ENCODE results near the gene GTF2A1L. TPM values are rescaled to one million over a fixed set of nuclear protein-coding genes. Genes with fewer than 3 reads are reported as not detected.

Gene GTF2A1L
- total and polyA plus RNA-seq, 4 donors = 0.02 to 0.67 TPM; not detected in 2

DNA sequence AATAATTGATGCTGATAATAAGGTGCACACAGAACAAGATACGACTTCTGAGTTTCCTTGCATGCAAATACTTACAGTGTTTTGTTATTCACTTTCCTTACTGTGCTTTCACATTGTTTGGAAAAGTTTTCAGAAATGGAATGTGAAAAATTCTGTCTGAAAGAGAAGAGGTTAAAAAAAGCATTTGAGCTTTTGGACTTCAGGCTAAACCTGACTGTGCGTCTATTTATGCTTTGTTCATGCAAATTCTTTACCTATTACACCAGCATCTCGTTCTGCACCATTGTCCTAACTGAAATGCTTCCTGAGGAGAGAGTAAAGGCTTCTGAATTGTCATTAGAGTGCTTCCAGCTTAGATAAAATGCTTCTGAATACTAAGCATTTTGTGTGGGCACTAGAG, 76.5 kb downstream of the GTF2A1L start (continued):
- TF ChIP-seq, protein P1, sequence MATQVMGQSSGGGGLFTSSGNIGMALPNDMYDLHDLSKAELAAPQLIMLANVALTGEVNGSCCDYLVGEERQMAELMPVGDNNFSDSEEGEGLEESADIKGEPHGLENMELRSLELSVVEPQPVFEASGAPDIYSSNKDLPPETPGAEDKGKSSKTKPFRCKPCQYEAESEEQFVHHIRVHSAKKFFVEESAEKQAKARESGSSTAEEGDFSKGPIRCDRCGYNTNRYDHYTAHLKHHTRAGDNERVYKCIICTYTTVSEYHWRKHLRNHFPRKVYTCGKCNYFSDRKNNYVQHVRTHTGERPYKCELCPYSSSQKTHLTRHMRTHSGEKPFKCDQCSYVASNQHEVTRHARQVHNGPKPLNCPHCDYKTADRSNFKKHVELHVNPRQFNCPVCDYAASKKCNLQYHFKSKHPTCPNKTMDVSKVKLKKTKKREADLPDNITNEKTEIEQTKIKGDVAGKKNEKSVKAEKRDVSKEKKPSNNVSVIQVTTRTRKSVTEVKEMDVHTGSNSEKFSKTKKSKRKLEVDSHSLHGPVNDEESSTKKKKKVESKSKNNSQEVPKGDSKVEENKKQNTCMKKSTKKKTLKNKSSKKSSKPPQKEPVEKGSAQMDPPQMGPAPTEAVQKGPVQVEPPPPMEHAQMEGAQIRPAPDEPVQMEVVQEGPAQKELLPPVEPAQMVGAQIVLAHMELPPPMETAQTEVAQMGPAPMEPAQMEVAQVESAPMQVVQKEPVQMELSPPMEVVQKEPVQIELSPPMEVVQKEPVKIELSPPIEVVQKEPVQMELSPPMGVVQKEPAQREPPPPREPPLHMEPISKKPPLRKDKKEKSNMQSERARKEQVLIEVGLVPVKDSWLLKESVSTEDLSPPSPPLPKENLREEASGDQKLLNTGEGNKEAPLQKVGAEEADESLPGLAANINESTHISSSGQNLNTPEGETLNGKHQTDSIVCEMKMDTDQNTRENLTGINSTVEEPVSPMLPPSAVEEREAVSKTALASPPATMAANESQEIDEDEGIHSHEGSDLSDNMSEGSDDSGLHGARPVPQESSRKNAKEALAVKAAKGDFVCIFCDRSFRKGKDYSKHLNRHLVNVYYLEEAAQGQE (IDR thresholded peaks at IDR 0.05) = no peak
- no peak for TF ChIP-seq HNF4G (IDR thresholded peaks at IDR 0.05)
- TF ChIP-seq FOXA2 (IDR thresholded peaks at IDR 0.05) = no peak
- no peak for TF ChIP-seq HNF4A (conservative IDR thresholded peaks at IDR 0.05)
- no peak for TF ChIP-seq MAX (IDR thresholded peaks at IDR 0.05)
- TF ChIP-seq RAD21 (IDR thresholded peaks at IDR 0.05) = no peak

DNA sequence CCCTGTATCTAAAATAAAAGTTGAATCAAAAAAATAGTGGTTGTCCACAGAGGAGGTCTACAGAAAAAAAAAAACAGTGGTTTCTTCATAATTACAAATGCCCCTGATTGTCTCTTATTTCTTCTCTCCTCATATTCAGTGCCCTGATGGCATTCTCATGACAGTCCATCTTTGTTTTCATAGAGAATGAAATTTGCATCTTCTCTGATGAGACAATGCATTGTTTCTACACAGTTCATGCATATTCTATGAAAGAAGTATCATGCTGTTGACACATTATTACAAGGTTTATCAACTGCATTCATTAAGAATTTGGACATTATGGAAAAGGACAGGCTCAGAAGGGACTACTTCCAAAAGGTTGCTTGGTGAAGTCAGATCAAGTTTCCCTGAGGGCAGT, 78.3 kb downstream of the GTF2A1L start:
- no peaks in the 10 kb centered on the region for H3K4me1 ChIP-seq (ENCODE audit: control insufficient read depth in 4 of 4, insufficient read depth in 4 of 4, low read length in 3 of 4)
- H3K4me3 ChIP-seq (ENCODE audit: low read depth in 1 of 3, low read length in 3 of 3) = no peak overlapping the region
- no peak overlapping the region for H3K9ac ChIP-seq (ENCODE audit: low read depth in 1 of 2, low read length in 2 of 2)
- TF ChIP-seq YY1 (IDR thresholded peaks at IDR 0.05) = no peak
- TF ChIP-seq GABPA (IDR thresholded peaks at IDR 0.05 in 1 of 2, conservative IDR thresholded peaks at IDR 0.05 in 1 of 2) = no peak
- TF ChIP-seq HNF4A (conservative IDR thresholded peaks at IDR 0.05) = no peak
- no peak for TF ChIP-seq TAF1 (conservative IDR thresholded peaks at IDR 0.05)
- TF ChIP-seq CTCF (IDR thresholded peaks at IDR 0.05; ENCODE audit: low read depth, low read length, missing input control) = no peak
- no peak for TF ChIP-seq SP1 (IDR thresholded peaks at IDR 0.05)
- H3K9me3 ChIP-seq (ENCODE audit: control insufficient read depth in 4 of 4, low read length in 3 of 4) = no peaks in the 10 kb centered on the region
- H3K36me3 ChIP-seq (ENCODE audit: control insufficient read depth in 4 of 4, insufficient read depth in 3 of 4, low read depth in 1 of 4, low read length in 3 of 4) = no peaks in the 10 kb centered on the region
- no peaks in the 10 kb centered on the region for H3K27me3 ChIP-seq (ENCODE audit: control insufficient read depth in 4 of 4, insufficient read depth in 4 of 4, low read length in 3 of 4)
- no peak for DNase-seq (ENCODE audit: low spot score)
- H3K27ac ChIP-seq (ENCODE audit: low read depth in 1 of 2, low read length in 2 of 2) = no peak overlapping the region

- H3K36me3 ChIP-seq (ENCODE audit: control insufficient read depth in 4 of 4, insufficient read depth in 3 of 4, low read depth in 1 of 4, low read length in 3 of 4) = no peaks in the 10 kb centered on the region
- no peak overlapping the region for H3K4me3 ChIP-seq (ENCODE audit: low read depth in 1 of 3, low read length in 3 of 3)
- no peak for DNase-seq (ENCODE audit: low spot score)
- H3K9ac ChIP-seq (ENCODE audit: low read depth in 1 of 2, low read length in 2 of 2) = no peak overlapping the region
- WGBS = 57% methylated on average over 1 of the region's 1 CpG
- H3K9me3 ChIP-seq (ENCODE audit: control insufficient read depth in 4 of 4, low read length in 3 of 4) = no peaks in the 10 kb centered on the region
- no peaks in the 10 kb centered on the region for H3K27me3 ChIP-seq (ENCODE audit: control insufficient read depth in 4 of 4, insufficient read depth in 4 of 4, low read length in 3 of 4)
- no peak overlapping the region for H3K27ac ChIP-seq (ENCODE audit: low read depth in 1 of 2, low read length in 2 of 2)
- no peaks in the 10 kb centered on the region for H3K4me1 ChIP-seq (ENCODE audit: control insufficient read depth in 4 of 4, insufficient read depth in 4 of 4, low read length in 3 of 4)
- TF ChIP-seq SP1 (IDR thresholded peaks at IDR 0.05) = no peak
- TF ChIP-seq FOXA1 (IDR thresholded peaks at IDR 0.05) = no peak
- TF ChIP-seq, protein P2, sequence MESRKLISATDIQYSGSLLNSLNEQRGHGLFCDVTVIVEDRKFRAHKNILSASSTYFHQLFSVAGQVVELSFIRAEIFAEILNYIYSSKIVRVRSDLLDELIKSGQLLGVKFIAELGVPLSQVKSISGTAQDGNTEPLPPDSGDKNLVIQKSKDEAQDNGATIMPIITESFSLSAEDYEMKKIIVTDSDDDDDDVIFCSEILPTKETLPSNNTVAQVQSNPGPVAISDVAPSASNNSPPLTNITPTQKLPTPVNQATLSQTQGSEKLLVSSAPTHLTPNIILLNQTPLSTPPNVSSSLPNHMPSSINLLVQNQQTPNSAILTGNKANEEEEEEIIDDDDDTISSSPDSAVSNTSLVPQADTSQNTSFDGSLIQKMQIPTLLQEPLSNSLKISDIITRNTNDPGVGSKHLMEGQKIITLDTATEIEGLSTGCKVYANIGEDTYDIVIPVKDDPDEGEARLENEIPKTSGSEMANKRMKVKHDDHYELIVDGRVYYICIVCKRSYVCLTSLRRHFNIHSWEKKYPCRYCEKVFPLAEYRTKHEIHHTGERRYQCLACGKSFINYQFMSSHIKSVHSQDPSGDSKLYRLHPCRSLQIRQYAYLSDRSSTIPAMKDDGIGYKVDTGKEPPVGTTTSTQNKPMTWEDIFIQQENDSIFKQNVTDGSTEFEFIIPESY (IDR thresholded peaks at IDR 0.05) = no peak
- no peak for TF ChIP-seq HNF4A (conservative IDR thresholded peaks at IDR 0.05)
- no peak for TF ChIP-seq RAD21 (IDR thresholded peaks at IDR 0.05)
- no peak for TF ChIP-seq TAF1 (conservative IDR thresholded peaks at IDR 0.05)
- no peak for TF ChIP-seq JUND (IDR thresholded peaks at IDR 0.05)
- TF ChIP-seq, protein P1 (IDR thresholded peaks at IDR 0.05) = no peak
- TF ChIP-seq EGR1 (IDR thresholded peaks at IDR 0.05; ENCODE audit: low read depth in 2 of 2) = no peak
Observed at GRCh38 chr2:48696881-48697280, 79.2 kb downstream of the GTF2A1L start.
